Measurements from ENCODE around the gene MB21D2.
A peak's percentile ranks its signal among the peaks of the same experiment; 100 is the strongest.
"Not testable (repeated sequence)": the region's sequence is repeated elsewhere in the genome, so short reads cannot be mapped to it uniquely, and the experiment has no call there.

Gene MB21D2

GRCh38 chr3:192862408-192863090 is 55.1 kb downstream of the MB21D2 start:
- no peak for DNase-seq

- DNase-seq, result no peak
Measured at GRCh38 chr3:192861972-192862371, 55.7 kb downstream of the MB21D2 start.

- no peak for DNase-seq
Measured at GRCh38 chr3:192860454-192860853, 57.2 kb downstream of the MB21D2 start.

- no peak for DNase-seq
Measured at GRCh38 chr3:192858849-192859585, 58.6 kb downstream of the MB21D2 start.

GRCh38 chr3:192857260-192857661 is 60.4 kb downstream of the MB21D2 start:
- DNase-seq, result peak in 6 of 51 donors; percentile 8 to 26 (median 14)

- no peak for DNase-seq
Measured at GRCh38 chr3:192855434-192855833, 62.2 kb downstream of the MB21D2 start.

GRCh38 chr3:192851821-192852372 is 65.8 kb downstream of the MB21D2 start:
- DNase-seq, result peak in 31 of 51 donors; percentile 1 to 60 (median 19)

- peak in 2 of 51 donors; percentile 16 to 43 for DNase-seq
Measured at GRCh38 chr3:192850451-192850981, 67.1 kb downstream of the MB21D2 start.

GRCh38 chr3:192849821-192850220 is 67.8 kb downstream of the MB21D2 start:
- DNase-seq, result not testable (repeated sequence)

GRCh38 chr3:192848371-192849233 is 69.1 kb downstream of the MB21D2 start:
- no peak for DNase-seq

GRCh38 chr3:192847941-192848340 is 69.7 kb downstream of the MB21D2 start:
- DNase-seq, result no peak

GRCh38 chr3:192845526-192845855 is 72.2 kb downstream of the MB21D2 start:
- no peak for DNase-seq

GRCh38 chr3:192844836-192845525 is 72.7 kb downstream of the MB21D2 start:
- DNase-seq, result no peak

- DNase-seq, result no peak
Measured at GRCh38 chr3:192844486-192844765, 73.2 kb downstream of the MB21D2 start.

GRCh38 chr3:192843723-192844485 is 73.8 kb downstream of the MB21D2 start:
- no peak for DNase-seq

GRCh38 chr3:192843119-192843518 is 74.5 kb downstream of the MB21D2 start:
- no peak for DNase-seq

GRCh38 chr3:192842711-192843110 is 74.9 kb downstream of the MB21D2 start:
- no peak for DNase-seq

GRCh38 chr3:192842138-192842537 is 75.5 kb downstream of the MB21D2 start:
- DNase-seq, result no peak

- no peak for DNase-seq
Measured at GRCh38 chr3:192841428-192841827, 76.2 kb downstream of the MB21D2 start.

- no peak for DNase-seq
Measured at GRCh38 chr3:192840143-192840836, 77.4 kb downstream of the MB21D2 start.
